ENCODE results near the gene SPINT3. TPM values are rescaled to one million over a fixed set of nuclear protein-coding genes. Genes with fewer than 3 reads are reported as not detected.

Gene SPINT3
- total RNA-seq, 1 experiment from 2014 or later: not detected

GRCh38 chr20:45467172-45467571 is 48.2 kb downstream of the SPINT3 start (continued):
- no peak for TF ChIP-seq FOXP4 (CRISPR knock-in tag; IDR thresholded peaks at IDR 0.05)
- no peak for TF ChIP-seq ZNF416 (CRISPR knock-in tag; IDR thresholded peaks at IDR 0.05)
- no peak for TF ChIP-seq FOXK1 (CRISPR knock-in tag; IDR thresholded peaks at IDR 0.05)
- TF ChIP-seq E2F1 (CRISPR knock-in tag; IDR thresholded peaks at IDR 0.05): no peak
- no peak for TF ChIP-seq ESRRA (CRISPR knock-in tag; IDR thresholded peaks at IDR 0.05; ENCODE audit: borderline replicate concordance)
- no peak for TF ChIP-seq HMGA2 (CRISPR knock-in tag; IDR thresholded peaks at IDR 0.05)
- TF ChIP-seq CTCF (IDR thresholded peaks at IDR 0.05): no peak
- TF ChIP-seq TEAD4 (CRISPR knock-in tag; IDR thresholded peaks at IDR 0.05): no peak

GRCh38 chr20:45465491-45466266 is 49.7 kb downstream of the SPINT3 start:
- no peak for DNase-seq (ENCODE audit: low spot score)
- ATAC-seq: no peak
- H3K9me3 Mint-ChIP-seq: no peaks in the 10 kb centered on the region
- peaks cover 30% of the 10 kb centered on the region for H3K4me1 Mint-ChIP-seq
- H3K27me3 Mint-ChIP-seq (ENCODE audit: low read depth): peaks cover 7% of the 10 kb centered on the region; the same call in 1 of the 2 replicates
- POLR2A ChIA-PET: interaction anchor here (0.9 kb wide), 1 partner anchor 22 kb away, joined by 3 read pairs; no protein-coding TSS in a partner anchor
- TF ChIP-seq EMX1 (CRISPR knock-in tag; IDR thresholded peaks at IDR 0.05) (no peak), USF1 (CRISPR knock-in tag; IDR thresholded peaks at IDR 0.05) (no peak), E2F4 (CRISPR knock-in tag; IDR thresholded peaks at IDR 0.05; ENCODE audit: borderline replicate concordance, low read depth) (no peak), NR3C1 (CRISPR knock-in tag; conservative IDR thresholded peaks at IDR 0.05; ENCODE audit: low read depth) (no peak), OVOL2 (CRISPR knock-in tag; IDR thresholded peaks at IDR 0.05; ENCODE audit: borderline replicate concordance) (no peak), KAT7 (CRISPR knock-in tag; IDR thresholded peaks at IDR 0.05; ENCODE audit: borderline replicate concordance) (no peak), MLX (CRISPR knock-in tag; IDR thresholded peaks at IDR 0.05) (no peak), CDX4 (CRISPR knock-in tag; IDR thresholded peaks at IDR 0.05; ENCODE audit: borderline replicate concordance) (no peak), MAX (CRISPR knock-in tag; IDR thresholded peaks at IDR 0.05) (no peak), ZBTB43 (CRISPR knock-in tag; IDR thresholded peaks at IDR 0.05) (no peak)
- no peak overlapping the region for H3K4me3 Mint-ChIP-seq
- CTCF ChIA-PET: interaction anchor here (0.6 to 4.2 kb wide), 14 partner anchors 14 to 327 kb away, joined by 3 to 25 read pairs (median 5); partner anchors contain the start of genes MATN4 and SYS1
- H3K36me3 Mint-ChIP-seq: no peaks in the 10 kb centered on the region
- no peak overlapping the region for H3K27ac Mint-ChIP-seq

Measured in WTC11 (cell line).